ENCODE data around the gene MAB21L4. TPM values are rescaled to one million over a fixed set of nuclear protein-coding genes. Genes with fewer than 3 reads are reported as not detected.

MAB21L4 gene
- total RNA-seq, 2 donors from 2014 or later, result 0.31 TPM; not detected in 1

DNA sequence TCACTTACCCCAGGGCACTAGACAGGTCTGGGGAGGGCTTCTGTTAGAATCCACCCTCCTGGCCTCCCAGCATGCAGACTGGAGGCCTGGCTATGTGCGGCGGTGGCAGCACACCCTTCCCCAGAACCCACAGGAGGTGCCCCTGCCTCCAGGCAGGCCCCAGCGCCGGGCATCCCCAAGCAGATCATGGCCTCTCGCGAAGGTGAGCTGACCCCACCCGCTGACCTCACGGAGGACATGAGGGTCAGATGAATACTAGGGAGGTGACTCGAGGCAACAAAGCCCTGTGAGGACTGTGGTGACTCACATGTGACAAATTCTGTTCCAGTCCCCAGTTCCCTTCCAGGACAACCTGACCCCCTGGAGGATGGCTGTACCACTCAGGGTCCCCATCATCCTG is 1.9 kb downstream of the MAB21L4 start:
- H3K27me3 ChIP-seq, result no peaks in the 10 kb centered on the region
- DNase-seq (ENCODE audit: low spot score), result no peak
- no peaks in the 10 kb centered on the region for H3K9me3 ChIP-seq
- peaks cover 0 to 14% of the 10 kb centered on the region in 2 donors for H3K4me1 ChIP-seq
- TF ChIP-seq, protein P1, sequence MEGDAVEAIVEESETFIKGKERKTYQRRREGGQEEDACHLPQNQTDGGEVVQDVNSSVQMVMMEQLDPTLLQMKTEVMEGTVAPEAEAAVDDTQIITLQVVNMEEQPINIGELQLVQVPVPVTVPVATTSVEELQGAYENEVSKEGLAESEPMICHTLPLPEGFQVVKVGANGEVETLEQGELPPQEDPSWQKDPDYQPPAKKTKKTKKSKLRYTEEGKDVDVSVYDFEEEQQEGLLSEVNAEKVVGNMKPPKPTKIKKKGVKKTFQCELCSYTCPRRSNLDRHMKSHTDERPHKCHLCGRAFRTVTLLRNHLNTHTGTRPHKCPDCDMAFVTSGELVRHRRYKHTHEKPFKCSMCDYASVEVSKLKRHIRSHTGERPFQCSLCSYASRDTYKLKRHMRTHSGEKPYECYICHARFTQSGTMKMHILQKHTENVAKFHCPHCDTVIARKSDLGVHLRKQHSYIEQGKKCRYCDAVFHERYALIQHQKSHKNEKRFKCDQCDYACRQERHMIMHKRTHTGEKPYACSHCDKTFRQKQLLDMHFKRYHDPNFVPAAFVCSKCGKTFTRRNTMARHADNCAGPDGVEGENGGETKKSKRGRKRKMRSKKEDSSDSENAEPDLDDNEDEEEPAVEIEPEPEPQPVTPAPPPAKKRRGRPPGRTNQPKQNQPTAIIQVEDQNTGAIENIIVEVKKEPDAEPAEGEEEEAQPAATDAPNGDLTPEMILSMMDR (IDR thresholded peaks at IDR 0.05), result no peak
- no peaks in the 10 kb centered on the region for H3K36me3 ChIP-seq
- H3K27ac ChIP-seq, result no peak overlapping the region
- H3K4me3 ChIP-seq, result no peak overlapping the region

DNA sequence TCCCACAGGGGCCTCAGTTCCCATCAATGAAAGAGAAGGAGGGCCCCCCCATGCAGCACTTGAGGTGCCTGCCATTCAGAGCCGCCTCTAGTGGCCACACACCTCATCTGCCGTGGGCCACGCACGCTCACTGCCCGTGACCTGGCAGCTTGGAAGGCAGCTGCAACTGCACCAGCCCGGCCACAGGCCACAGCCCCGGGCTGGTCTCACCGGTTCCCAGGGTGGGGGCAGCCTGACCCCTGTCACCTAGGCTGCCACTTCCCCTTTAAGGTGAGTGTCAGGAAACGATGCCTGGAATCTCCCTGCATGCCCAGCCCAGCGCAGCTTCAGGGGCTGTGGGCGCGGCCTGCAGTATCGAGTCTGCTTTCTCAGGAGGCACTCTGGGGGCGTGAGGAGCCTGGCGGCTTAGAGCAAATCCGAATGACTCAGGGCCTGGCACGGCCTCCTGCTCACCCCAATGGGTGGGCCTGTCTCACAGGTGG is 2.6 kb downstream of the MAB21L4 start:
- TF ChIP-seq, protein P1 (IDR thresholded peaks at IDR 0.05), result no peak
- Histone ChIP-seq H3K36me3 (no peaks in the 10 kb centered on the region), H3K27ac (no peak overlapping the region), H3K4me3 (no peak overlapping the region), H3K9me3 (no peaks in the 10 kb centered on the region), H3K27me3 (no peaks in the 10 kb centered on the region), H3K4me1 (peaks cover 0 to 9% of the 10 kb centered on the region in 2 donors)
- no peak for DNase-seq (ENCODE audit: low spot score)

DNA sequence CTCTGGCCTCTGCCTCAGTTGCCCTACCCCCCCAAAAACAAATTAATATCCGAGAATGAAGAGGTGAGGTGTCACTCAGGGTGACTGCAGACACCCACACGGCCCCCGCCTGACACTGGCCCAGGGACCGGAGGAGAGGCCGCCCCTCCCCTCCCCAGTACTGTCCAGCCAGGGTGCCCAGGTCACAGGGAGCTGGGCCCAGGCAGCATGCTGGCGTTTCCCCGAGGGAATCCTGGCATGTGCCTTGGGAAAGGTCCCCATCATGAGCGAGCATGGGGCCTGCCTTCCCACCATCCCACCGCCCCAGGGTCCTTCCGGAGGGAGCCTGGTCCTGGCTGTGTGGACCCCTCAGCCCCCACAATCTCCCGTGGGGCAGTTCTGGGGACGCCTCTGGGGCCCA is 3.0 kb downstream of the MAB21L4 start:
- H3K4me1 ChIP-seq, result peaks cover 0 to 6% of the 10 kb centered on the region in 2 donors
- no peak overlapping the region for H3K27ac ChIP-seq
- H3K27me3 ChIP-seq, result no peaks in the 10 kb centered on the region
- H3K9me3 ChIP-seq, result no peaks in the 10 kb centered on the region
- H3K36me3 ChIP-seq, result no peaks in the 10 kb centered on the region
- no peak overlapping the region for H3K4me3 ChIP-seq
- no peak for DNase-seq (ENCODE audit: low spot score)
- TF ChIP-seq, protein P1 (IDR thresholded peaks at IDR 0.05), result no peak

DNA sequence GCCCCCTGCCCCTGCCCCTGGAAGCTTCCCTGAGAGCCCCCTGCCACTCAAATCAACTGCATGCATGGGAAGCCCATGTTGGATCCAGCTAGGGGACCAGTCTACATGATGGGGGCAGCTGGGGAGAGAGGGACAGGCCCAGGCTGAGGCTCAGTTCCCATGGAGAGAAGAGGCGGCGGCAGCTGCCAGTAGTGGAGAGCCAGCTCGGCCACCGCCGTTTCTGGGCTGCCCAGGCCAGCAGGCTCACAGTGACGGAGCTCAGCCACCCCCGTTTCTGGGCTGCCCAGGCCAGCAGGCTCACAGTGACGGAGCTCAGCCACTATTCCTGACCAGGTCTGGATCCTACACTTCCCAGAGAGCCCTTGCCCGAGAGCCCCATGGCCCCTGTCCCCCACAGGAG is 3.6 kb downstream of the MAB21L4 start:
- Histone ChIP-seq H3K36me3 (no peaks in the 10 kb centered on the region), H3K27ac (no peak overlapping the region), H3K9me3 (no peaks in the 10 kb centered on the region), H3K4me3 (no peak overlapping the region), H3K27me3 (no peaks in the 10 kb centered on the region), H3K4me1 (no peaks in the 10 kb centered on the region)
- no peak for DNase-seq (ENCODE audit: low spot score)
- TF ChIP-seq, protein P1 (IDR thresholded peaks at IDR 0.05), result no peak

DNA sequence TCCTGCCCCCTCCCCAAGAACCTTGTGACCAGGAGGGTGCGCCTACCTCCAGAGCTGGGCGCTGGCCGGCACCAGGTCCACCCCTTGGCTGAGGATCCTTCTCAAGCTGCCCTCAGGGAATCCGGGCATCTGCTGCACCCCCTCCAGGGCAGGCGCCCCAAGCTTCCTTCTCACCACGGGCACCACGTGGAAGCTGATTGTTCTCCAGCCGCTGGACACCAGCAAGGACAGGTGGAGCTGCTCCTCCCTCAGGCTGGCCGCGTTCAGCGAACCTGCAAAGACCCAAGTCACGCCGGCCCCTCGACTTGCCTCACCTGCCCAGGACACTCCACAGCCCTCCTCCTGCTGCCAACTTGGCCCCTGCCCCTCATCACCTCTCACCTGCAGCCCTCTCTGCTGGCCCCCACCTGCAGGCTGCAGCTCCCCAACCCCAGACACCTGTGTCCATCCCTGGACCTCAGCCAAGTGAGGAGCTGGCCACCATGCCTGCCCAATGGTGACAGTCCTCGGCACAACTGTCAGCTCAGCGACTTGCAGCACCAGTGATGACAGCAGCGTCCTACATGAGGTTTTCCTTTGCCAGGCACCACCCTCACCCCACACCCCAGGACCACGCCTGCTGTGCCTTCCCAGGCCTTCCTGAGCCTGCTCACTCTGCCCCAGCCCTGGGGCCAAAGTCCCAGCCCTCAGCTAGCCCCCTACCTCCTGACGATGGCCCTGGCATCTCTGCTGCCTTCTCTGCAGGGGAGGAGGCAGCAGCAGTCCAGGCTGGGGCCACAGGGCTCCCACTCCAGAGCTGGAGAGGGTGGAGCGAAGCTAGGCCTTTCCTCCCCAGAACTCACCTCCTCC is 4.2 kb downstream of the MAB21L4 start:
- no peak for DNase-seq (ENCODE audit: low spot score)
- Histone ChIP-seq H3K9me3 (no peaks in the 10 kb centered on the region), H3K4me3 (no peak overlapping the region), H3K4me1 (no peaks in the 10 kb centered on the region), H3K36me3 (no peaks in the 10 kb centered on the region), H3K27me3 (no peaks in the 10 kb centered on the region), H3K27ac (no peak overlapping the region)
- TF ChIP-seq, protein P1 (IDR thresholded peaks at IDR 0.05), result no peak

All from right atrium auricular region (tissue), 2 donors.